Measurements from ENCODE around the gene STRAP. TPM values are rescaled to one million over a fixed set of nuclear protein-coding genes. Genes with fewer than 3 reads are reported as not detected.

Gene STRAP
- total and polyA plus RNA-seq, 2 of the 8 experiments (the other 6 are each of a cell fraction or from before 2014, with no cell fraction given): 107 to 251 TPM

- TF ChIP-seq CHD7 (IDR thresholded peaks at IDR 0.05; ENCODE audit: insufficient replicate concordance, low read length) (no peak), ZNF274 (IDR thresholded peaks at IDR 0.05; ENCODE audit: borderline replicate concordance, extremely low read depth, low read length) (no peak)
Measured at GRCh38 chr12:15853877-15854276, 28.3 kb upstream of the STRAP start (continued).

Data from H1 (cell line).